GM23338 (cell line): ENCODE data around the gene SPRY1. TPM values are rescaled to one million over a fixed set of nuclear protein-coding genes. Genes with fewer than 3 reads are reported as not detected.

ENCODE experiments used
- ATAC-seq: fragments of 200-7000 bp; cut with Tn5 transposase; 3 replicates; pipeline ENCODE4 v1.9.1; 2020
- DNase-seq: peaks from one replicate; pipeline ENCODE4 v3.0.0-alpha.2; 2015; ENCODE audit warnings: low spot score
- H2AFZ ChIP-seq: fragments of 200-600 bp; sonication (generic); 2 replicates; pipeline ENCODE4 v1.8.0; 2016; ENCODE audit warnings: antibody characterized with exemption, mild to moderate bottlenecking, moderate library complexity
- H3F3A ChIP-seq: fragments of 200-600 bp; sonication (generic); replicated peaks from 2 replicates; pipeline ENCODE4 v1.8.0; 2017; ENCODE audit warnings: antibody characterized with exemption, mixed run types, low read depth
- H3K27ac ChIP-seq: fragments of 200-600 bp; sonication (generic); 2 replicates; pipeline ENCODE4 v1.6.1; 2016; ENCODE audit warnings: low read depth
- H3K27me3 ChIP-seq: fragments of 200-600 bp; sonication (generic); 2 replicates; pipeline ENCODE4 v1.8.0; 2016; ENCODE audit warnings: mild to moderate bottlenecking, mixed run types, moderate library complexity; ENCODE audit not compliant: insufficient read depth
- H3K36me3 ChIP-seq: fragments of 200-600 bp; sonication (generic); 2 replicates; pipeline ENCODE4 v1.8.0; 2016; ENCODE audit warnings: mild to moderate bottlenecking; ENCODE audit not compliant: insufficient read depth
- H3K4me1 ChIP-seq: fragments of 200-600 bp; sonication (generic); 2 replicates; pipeline ENCODE4 v1.8.0; 2016; ENCODE audit warnings: mild to moderate bottlenecking, moderate library complexity; ENCODE audit not compliant: insufficient read depth
- H3K4me2 ChIP-seq: fragments of 200-600 bp; sonication (generic); 2 replicates; pipeline ENCODE4 v1.7.1; 2017; ENCODE audit warnings: mixed run types
- H3K4me3 ChIP-seq: fragments of 200-600 bp; sonication (generic); 2 replicates; pipeline ENCODE4 v1.6.1; 2016; ENCODE audit warnings: mixed run types
- H3K79me2 ChIP-seq: fragments of 200-600 bp; sonication (generic); replicated peaks from 2 replicates; pipeline ENCODE4 v1.8.0; 2017; ENCODE audit warnings: mild to moderate bottlenecking; ENCODE audit not compliant: insufficient read depth
- H3K9me2 ChIP-seq: fragments of 200-600 bp; sonication (generic); 2 replicates; pipeline ENCODE4 v1.8.0; 2017; ENCODE audit not compliant: insufficient read depth
- H4K20me1 ChIP-seq: fragments of 200-600 bp; sonication (generic); replicated peaks from 2 replicates; pipeline ENCODE4 v1.8.0; 2017; ENCODE audit warnings: mild to moderate bottlenecking; ENCODE audit not compliant: insufficient read depth
- H3K27ac Mint-ChIP-seq: 2 replicates; pipeline ENCODE4 v1.8.0; 2020; ENCODE audit warnings: inconsistent platforms, mild to moderate bottlenecking, moderate library complexity, mixed read lengths
- H3K27me3 Mint-ChIP-seq: 3 replicates; pipeline ENCODE4 v1.8.0; 2022; ENCODE audit warnings: low read depth, mild to moderate bottlenecking, moderate library complexity, mixed read lengths, inconsistent platforms; ENCODE audit not compliant: insufficient read depth, poor library complexity
- H3K36me3 Mint-ChIP-seq: 3 replicates; pipeline ENCODE4 v1.8.0; 2021; ENCODE audit warnings: low read depth, mild to moderate bottlenecking, inconsistent platforms, moderate library complexity, mixed read lengths
- H3K4me1 Mint-ChIP-seq: 3 replicates; pipeline ENCODE4 v1.8.0; 2020; ENCODE audit warnings: mild to moderate bottlenecking, inconsistent platforms, mixed read lengths
- H3K4me3 Mint-ChIP-seq: 3 replicates; pipeline ENCODE4 v1.8.0; 2021; ENCODE audit warnings: moderate library complexity, mild to moderate bottlenecking, inconsistent platforms, mixed read lengths
- H3K9me3 Mint-ChIP-seq: 3 replicates; pipeline ENCODE4 v1.8.0; 2020; ENCODE audit warnings: moderate library complexity, mild to moderate bottlenecking, inconsistent platforms, mixed read lengths
- CREB1 ChIP-seq: fragments of 250-450 bp; sonication (Bioruptor Pico); IDR thresholded peaks from 2 replicates; pipeline ENCODE4 v1.5.0; 2020; ENCODE audit warnings: low read depth, mild to moderate bottlenecking, moderate library complexity
- CTCF ChIP-seq, 2 experiments: fragments of 200-600 bp in 1 of 2; sonication (generic) in 1 of 2; conservative IDR thresholded peaks; 2 replicates each; pipeline versions ENCODE4 v1.5.1 to v1.6.1; 2016 to 2017; ENCODE audit warnings: antibody characterized with exemption in 2 of 2, low read depth in 2 of 2, mild to moderate bottlenecking in 2 of 2, moderate library complexity in 1 of 2
- ETS1 ChIP-seq: IDR thresholded peaks from 2 replicates; pipeline ENCODE4 v1.6.1; 2016; ENCODE audit warnings: antibody characterized with exemption
- EZH2 ChIP-seq: fragments of 200-600 bp; sonication (generic); IDR thresholded peaks from one replicate; pipeline ENCODE4 v1.8.0; 2017; ENCODE audit warnings: antibody characterized with exemption, mild to moderate bottlenecking, low read depth; ENCODE audit not compliant: unreplicated experiment
- EZH2phosphoT487 ChIP-seq: fragments of 200-600 bp; sonication (generic); IDR thresholded peaks from one replicate; pipeline ENCODE4 v1.8.1; 2018; ENCODE audit warnings: antibody characterized with exemption; ENCODE audit not compliant: unreplicated experiment
- JUNB ChIP-seq: IDR thresholded peaks from one replicate; pipeline ENCODE4 v1.6.1; 2016; ENCODE audit warnings: antibody characterized with exemption; ENCODE audit not compliant: unreplicated experiment
- NANOG ChIP-seq: IDR thresholded peaks from 2 replicates; pipeline ENCODE4 v1.6.1; 2016; ENCODE audit warnings: antibody characterized with exemption, borderline replicate concordance
- POLR2AphosphoS5 ChIP-seq: IDR thresholded peaks from 2 replicates; pipeline ENCODE4 v1.6.1; 2016; ENCODE audit warnings: antibody characterized with exemption, low read depth
- REST ChIP-seq: IDR thresholded peaks from one replicate; pipeline ENCODE4 v1.6.1; 2018; ENCODE audit warnings: antibody characterized with exemption; ENCODE audit not compliant: unreplicated experiment
- STAT1 ChIP-seq: IDR thresholded peaks from one replicate; pipeline ENCODE4 v1.6.1; 2016; ENCODE audit warnings: antibody characterized with exemption; ENCODE audit not compliant: unreplicated experiment
- ZNF114 ChIP-seq: fragments of 250-450 bp; sonication (Bioruptor Pico); IDR thresholded peaks from 2 replicates; pipeline ENCODE4 v1.5.0; 2020; ENCODE audit warnings: mild to moderate bottlenecking, moderate library complexity
- ZNF331 ChIP-seq: fragments of 250-450 bp; sonication (Bioruptor Pico); IDR thresholded peaks from 2 replicates; pipeline ENCODE4 v1.5.0; 2020; ENCODE audit warnings: low read depth, mild to moderate bottlenecking, moderate library complexity
- ZNF462 ChIP-seq: fragments of 250-450 bp; sonication (Bioruptor Pico); IDR thresholded peaks from 2 replicates; pipeline ENCODE4 v1.5.0; 2020; ENCODE audit warnings: mild to moderate bottlenecking, moderate library complexity
- polyA plus RNA-seq: library from polyadenylated mRNA; unstranded; fragments of >200 nt; fragmentation: Nextera tagmentation; extraction: Ambion mirVana; gene quantifications from 2 replicates; pipeline ENCODE4 v1.2.1, GENCODE V29; 2016
- total RNA-seq: library from RNA; depleted of rRNA; stranded (reverse); fragments of >200 nt; shearing (Covaris generic); gene quantifications from 2 replicates; pipeline ENCODE4 v1.2.3, GENCODE V29; 2014

Gene SPRY1
- total and polyA plus RNA-seq, 2 experiments from 2014 or later = 62.8 to 103 TPM

- no peak for TF ChIP-seq STAT1
- no peak for TF ChIP-seq EZH2phosphoT487
- no peak for TF ChIP-seq REST
- TF ChIP-seq ZNF462 = no peak
- no peak for TF ChIP-seq CREB1 (CRISPR knock-in tag)
- no peak for TF ChIP-seq POLR2AphosphoS5
- TF ChIP-seq ZNF331 (CRISPR knock-in tag) = no peak
- no peak for TF ChIP-seq ZNF114
- TF ChIP-seq JUNB = no peak
- TF ChIP-seq NANOG = no peak
- TF ChIP-seq EZH2 = no peak
- no peak for TF ChIP-seq CTCF (conservative IDR thresholded peaks at IDR 0.05; ENCODE audit: low read depth in 2 of 2)
- TF ChIP-seq ETS1 = no peak
These were observed 37.0 kb downstream of the SPRY1 start for GRCh38 chr4:123433573-123433972.

More at GRCh38 chr4:123433573-123433972, 37.0 kb downstream of the SPRY1 start:
- no peak overlapping the region for H3K4me3 Mint-ChIP-seq
- peaks cover 5% of the 10 kb centered on the region for H3K27me3 Mint-ChIP-seq
- Histone ChIP-seq H3K4me2 (no peak overlapping the region), H4K20me1 (no peaks in the 10 kb centered on the region), H3K4me3 (no peak overlapping the region), H3K27ac (no peak overlapping the region), H3K27me3 (no peaks in the 10 kb centered on the region), H3K36me3 (no peaks in the 10 kb centered on the region), H3K79me2 (no peaks in the 10 kb centered on the region), H3F3A (no peaks in the 10 kb centered on the region), H3K4me1 (no peaks in the 10 kb centered on the region), H2AFZ (no peak overlapping the region), H3K9me2 (peaks cover 5% of the 10 kb centered on the region; the same call in 1 of the 2 replicates)
- H3K36me3 Mint-ChIP-seq = peaks cover 36% of the 10 kb centered on the region
- DNase-seq (no peak), ATAC-seq (no peak)
- peaks cover 41% of the 10 kb centered on the region for H3K9me3 Mint-ChIP-seq
- peaks cover 3% of the 10 kb centered on the region; the same call in 1 of the 3 replicates for H3K4me1 Mint-ChIP-seq
- no peak overlapping the region for H3K27ac Mint-ChIP-seq
